Endothelial cell of umbilical vein (primary cell): ENCODE results near the gene EEFSEC.

Experiments used
- CTCF ChIP-seq, 2 donors: IDR thresholded peaks; 1 replicate in 1 of 2; 2 replicates in 1 of 2; pipeline ENCODE4 v1.5.1; 2011; ENCODE audit warnings: low read length in 2 of 2, mild to moderate bottlenecking in 2 of 2, moderate library complexity in 2 of 2, control low read depth in 1 of 2, inconsistent platforms in 1 of 2, low read depth in 1 of 2; ENCODE audit not compliant: insufficient read depth in 1 of 2; ENCODE audit errors: extremely low read depth in 1 of 2
- EZH2 ChIP-seq: IDR thresholded peaks from 2 replicates; pipeline ENCODE4 v1.6.1; 2012; ENCODE audit warnings: borderline replicate concordance, low read depth, mild to moderate bottlenecking, moderate library complexity, low read length, inconsistent platforms; ENCODE audit not compliant: severe bottlenecking
- JUN ChIP-seq: IDR thresholded peaks from 2 replicates; pipeline ENCODE4 v1.6.1; 2011; ENCODE audit warnings: borderline replicate concordance, low read depth; ENCODE audit not compliant: insufficient read length, insufficient read depth
- MAX ChIP-seq: IDR thresholded peaks from 2 replicates; pipeline ENCODE4 v1.6.1; 2011; ENCODE audit not compliant: insufficient read depth, insufficient read length
- MYC ChIP-seq: IDR thresholded peaks from one replicate; pipeline ENCODE4 v1.6.1; 2011; ENCODE audit warnings: mild to moderate bottlenecking, low read depth, low read length
- POLR2A ChIP-seq: IDR thresholded peaks from 2 replicates; pipeline ENCODE4 v1.6.1; 2012; ENCODE audit warnings: low read depth, mild to moderate bottlenecking, control low read depth, low read length
- POLR2AphosphoS5 ChIP-seq: IDR thresholded peaks from 2 replicates; pipeline ENCODE4 v1.6.1; 2012; ENCODE audit warnings: low read depth, mild to moderate bottlenecking, control low read depth, low read length, moderate library complexity; ENCODE audit not compliant: insufficient read depth

GRCh38 chr3:128372281-128372680 lies 219.0 kb downstream of the EEFSEC start:
- TF ChIP-seq CTCF (IDR thresholded peaks at IDR 0.05; ENCODE audit: extremely low read depth in 1 of 2, insufficient read depth in 1 of 2, low read depth in 1 of 2, low read length in 2 of 2) (no peak), POLR2AphosphoS5 (no peak), JUN (no peak), POLR2A (no peak), EZH2 (no peak), MYC (no peak), MAX (no peak)
